ENCODE results near the gene SCUBE1.

SCUBE1 gene

GRCh38 chr22:43235445-43236409 is 107.4 kb downstream of the SCUBE1 start:
- no peak for DNase-seq
- intact Hi-C loops (cut with DNase I) = no loop called here

- no peak for DNase-seq
- intact Hi-C loops (cut with DNase I) = no loop called here
These were observed 108.7 kb downstream of the SCUBE1 start for GRCh38 chr22:43234264-43234988.

GRCh38 chr22:43233529-43233928 is 109.6 kb downstream of the SCUBE1 start:
- DNase-seq = no peak
- intact Hi-C loops (cut with DNase I) = no loop called here

GRCh38 chr22:43232445-43232844 is 110.7 kb downstream of the SCUBE1 start:
- intact Hi-C loops (cut with DNase I) = no loop called here
- no peak for DNase-seq

GRCh38 chr22:43231724-43232034 is 111.5 kb downstream of the SCUBE1 start:
- intact Hi-C loops (cut with DNase I) = no loop called here
- no peak for DNase-seq

- peak in 41 of 42 donors; percentile 17 to 75 (median 55) for DNase-seq
- intact Hi-C loops (cut with DNase I) = no loop called here
These were observed 112.0 kb downstream of the SCUBE1 start for GRCh38 chr22:43230971-43231723.

GRCh38 chr22:43230571-43230970 is 112.6 kb downstream of the SCUBE1 start:
- intact Hi-C loops (cut with DNase I) = no loop called here
- no peak for DNase-seq

- DNase-seq = no peak
- intact Hi-C loops (cut with DNase I) = no loop called here
These were observed 114.3 kb downstream of the SCUBE1 start for GRCh38 chr22:43228863-43229262.

GRCh38 chr22:43228330-43228729 is 114.8 kb downstream of the SCUBE1 start:
- DNase-seq = peak in 18 of 42 donors; percentile 5 to 53 (median 26)
- intact Hi-C loops (cut with DNase I) = no loop called here

GRCh38 chr22:43227239-43227630 is 115.9 kb downstream of the SCUBE1 start:
- intact Hi-C loops (cut with DNase I) = no loop called here
- no peak for DNase-seq

- intact Hi-C loops (cut with DNase I) = no loop called here
- DNase-seq = no peak
These were observed 116.6 kb downstream of the SCUBE1 start for GRCh38 chr22:43226377-43227238.

GRCh38 chr22:43225609-43226008 is 117.6 kb downstream of the SCUBE1 start:
- intact Hi-C loops (cut with DNase I) = no loop called here
- no peak for DNase-seq

GRCh38 chr22:43222987-43223386 is 120.2 kb downstream of the SCUBE1 start:
- intact Hi-C loops (cut with DNase I) = no loop called here
- DNase-seq = no peak

GRCh38 chr22:43222262-43222661 is 120.9 kb downstream of the SCUBE1 start:
- no peak for DNase-seq
- intact Hi-C loops (cut with DNase I) = no loop called here

- intact Hi-C loops (cut with DNase I) = no loop called here
- no peak for DNase-seq
These were observed 122.4 kb downstream of the SCUBE1 start for GRCh38 chr22:43220625-43221380.

GRCh38 chr22:43218786-43219185 is 124.4 kb downstream of the SCUBE1 start:
- DNase-seq = no peak
- intact Hi-C loops (cut with DNase I) = no loop called here

- no peak for DNase-seq
- intact Hi-C loops (cut with DNase I) = no loop called here
These were observed 125.7 kb downstream of the SCUBE1 start for GRCh38 chr22:43217285-43218030.

Data from head of caudate nucleus (tissue), 42 donors.